ENCODE measurements around the gene BCL7A.

Gene BCL7A

GRCh38 chr12:122082621-122083356, 61.1 kb downstream of the BCL7A start:
- Histone ChIP-seq H3K4me3 (ENCODE audit: low read depth, low read length) (no peak overlapping the region), H3K4me1 (peaks cover 21% of the 10 kb centered on the region), H3K27me3 (ENCODE audit: control insufficient read depth, insufficient read depth, low read length) (no peaks in the 10 kb centered on the region), H3K9ac (no peak overlapping the region), H3K4me2 (ENCODE audit: low read length) (peak overlapping the region; percentile 35), H3K36me3 (ENCODE audit: control insufficient read depth, insufficient read depth, low read length) (no peaks in the 10 kb centered on the region), H3K9me3 (ENCODE audit: control insufficient read depth, low read length) (no peaks in the 10 kb centered on the region), H2AFZ (no peak overlapping the region), H3K79me2 (peaks cover 67% of the 10 kb centered on the region), H3K27ac (no peak overlapping the region)
- TF ChIP-seq CTCF (IDR thresholded peaks at IDR 0.05): no peak

GRCh38 chr12:122084857-122085405, 63.2 kb downstream of the BCL7A start:
- Histone ChIP-seq H3K79me2 (peaks cover 61% of the 10 kb centered on the region), H3K4me2 (ENCODE audit: low read length) (no peak overlapping the region), H3K4me3 (ENCODE audit: low read depth, low read length) (no peak overlapping the region), H2AFZ (no peak overlapping the region), H3K27ac (no peak overlapping the region), H3K9ac (no peak overlapping the region), H3K4me1 (peaks cover 27% of the 10 kb centered on the region), H3K36me3 (ENCODE audit: control insufficient read depth, insufficient read depth, low read length) (no peaks in the 10 kb centered on the region), H3K9me3 (ENCODE audit: control insufficient read depth, low read length) (no peaks in the 10 kb centered on the region), H3K27me3 (ENCODE audit: control insufficient read depth, insufficient read depth, low read length) (no peaks in the 10 kb centered on the region)
- TF ChIP-seq CTCF (IDR thresholded peaks at IDR 0.05): no peak

GRCh38 chr12:122085591-122085990, 63.9 kb downstream of the BCL7A start:
- Histone ChIP-seq H3K4me1 (peaks cover 28% of the 10 kb centered on the region), H3K27ac (no peak overlapping the region), H3K4me3 (ENCODE audit: low read depth, low read length) (no peak overlapping the region), H3K4me2 (ENCODE audit: low read length) (no peak overlapping the region), H3K79me2 (peaks cover 57% of the 10 kb centered on the region), H3K9me3 (ENCODE audit: control insufficient read depth, low read length) (no peaks in the 10 kb centered on the region), H3K36me3 (ENCODE audit: control insufficient read depth, insufficient read depth, low read length) (no peaks in the 10 kb centered on the region), H3K27me3 (ENCODE audit: control insufficient read depth, insufficient read depth, low read length) (no peaks in the 10 kb centered on the region), H2AFZ (no peak overlapping the region), H3K9ac (no peak overlapping the region)
- TF ChIP-seq CTCF (IDR thresholded peaks at IDR 0.05): no peak

GRCh38 chr12:122086116-122086515, 64.4 kb downstream of the BCL7A start:
- H3K27me3 ChIP-seq (ENCODE audit: control insufficient read depth, insufficient read depth, low read length): no peaks in the 10 kb centered on the region
- H3K79me2 ChIP-seq: peaks cover 56% of the 10 kb centered on the region
- peaks cover 32% of the 10 kb centered on the region for H3K4me1 ChIP-seq
- no peak overlapping the region for H3K4me3 ChIP-seq (ENCODE audit: low read depth, low read length)
- H3K4me2 ChIP-seq (ENCODE audit: low read length): no peak overlapping the region
- no peak overlapping the region for H3K9ac ChIP-seq
- no peaks in the 10 kb centered on the region for H3K9me3 ChIP-seq (ENCODE audit: control insufficient read depth, low read length)
- no peak overlapping the region for H3K27ac ChIP-seq
- no peak overlapping the region for H2AFZ ChIP-seq
- no peak for TF ChIP-seq CTCF (IDR thresholded peaks at IDR 0.05)
- H3K36me3 ChIP-seq (ENCODE audit: control insufficient read depth, insufficient read depth, low read length): no peaks in the 10 kb centered on the region
